ENCODE data around the gene DSG4.

DNA sequence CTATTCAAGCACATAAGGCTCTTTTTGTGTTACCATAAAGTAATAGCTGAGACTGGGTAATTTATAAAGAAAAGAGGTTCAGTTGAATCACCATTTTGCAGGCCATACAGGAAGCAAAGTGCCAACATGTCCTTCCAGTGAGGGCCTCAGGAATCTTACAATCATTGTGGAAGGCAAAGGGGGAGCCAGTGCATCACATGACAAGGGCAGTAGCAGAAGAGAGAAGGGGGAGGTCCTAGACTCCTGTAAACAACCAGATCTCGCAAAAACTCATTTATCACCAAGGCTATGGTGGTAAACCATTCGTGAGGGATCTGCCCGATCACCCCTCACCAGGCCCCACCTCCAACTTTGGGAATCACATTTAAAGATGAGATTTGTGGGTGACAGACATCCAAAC lies 16.7 kb downstream of the DSG4 start:
- TF ChIP-seq, protein P1, sequence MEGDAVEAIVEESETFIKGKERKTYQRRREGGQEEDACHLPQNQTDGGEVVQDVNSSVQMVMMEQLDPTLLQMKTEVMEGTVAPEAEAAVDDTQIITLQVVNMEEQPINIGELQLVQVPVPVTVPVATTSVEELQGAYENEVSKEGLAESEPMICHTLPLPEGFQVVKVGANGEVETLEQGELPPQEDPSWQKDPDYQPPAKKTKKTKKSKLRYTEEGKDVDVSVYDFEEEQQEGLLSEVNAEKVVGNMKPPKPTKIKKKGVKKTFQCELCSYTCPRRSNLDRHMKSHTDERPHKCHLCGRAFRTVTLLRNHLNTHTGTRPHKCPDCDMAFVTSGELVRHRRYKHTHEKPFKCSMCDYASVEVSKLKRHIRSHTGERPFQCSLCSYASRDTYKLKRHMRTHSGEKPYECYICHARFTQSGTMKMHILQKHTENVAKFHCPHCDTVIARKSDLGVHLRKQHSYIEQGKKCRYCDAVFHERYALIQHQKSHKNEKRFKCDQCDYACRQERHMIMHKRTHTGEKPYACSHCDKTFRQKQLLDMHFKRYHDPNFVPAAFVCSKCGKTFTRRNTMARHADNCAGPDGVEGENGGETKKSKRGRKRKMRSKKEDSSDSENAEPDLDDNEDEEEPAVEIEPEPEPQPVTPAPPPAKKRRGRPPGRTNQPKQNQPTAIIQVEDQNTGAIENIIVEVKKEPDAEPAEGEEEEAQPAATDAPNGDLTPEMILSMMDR (IDR thresholded peaks at IDR 0.05), result no peak
- TF ChIP-seq POLR2A (IDR thresholded peaks at IDR 0.05), result no peak

All from body of pancreas (tissue), 4 donors.